Hematopoietic multipotent progenitor cell treated with erythropoietin and hydrocortisone succinate and interleukin-3 and kit ligand, for 4 days (in vitro differentiated cells): ENCODE data around the gene RNF223.
A peak's percentile ranks its signal among the peaks of the same experiment; 100 is the strongest.
"Not testable (repeated sequence)": the region's sequence is repeated elsewhere in the genome, so short reads cannot be mapped to it uniquely, and the experiment has no call there.

Source experiments
- DNase-seq: peaks from one replicate; pipeline ENCODE4 v3.0.0-alpha.2; 2015

The RNF223 gene

GRCh38 chr1:1069711-1070676 is 4.1 kb downstream of the RNF223 start:
- DNase-seq, result no peak

GRCh38 chr1:1069056-1069710 is 4.9 kb downstream of the RNF223 start:
- DNase-seq, result peak; percentile 79

GRCh38 chr1:1068517-1069055 is 5.5 kb downstream of the RNF223 start:
- DNase-seq, result no peak

GRCh38 chr1:1067860-1068516 is 6.1 kb downstream of the RNF223 start:
- DNase-seq, result no peak

- DNase-seq, result no peak
These were observed 6.7 kb downstream of the RNF223 start for GRCh38 chr1:1067284-1067859.

GRCh38 chr1:1066403-1067283 is 7.5 kb downstream of the RNF223 start:
- DNase-seq, result no peak

GRCh38 chr1:1065940-1066304 is 8.2 kb downstream of the RNF223 start:
- DNase-seq, result not testable (repeated sequence)

- DNase-seq, result no peak
These were observed 8.7 kb downstream of the RNF223 start for GRCh38 chr1:1065265-1065939.

- DNase-seq, result peak; percentile 78
These were observed 9.9 kb downstream of the RNF223 start for GRCh38 chr1:1063945-1064831.

- no peak for DNase-seq
These were observed 10.7 kb downstream of the RNF223 start for GRCh38 chr1:1063261-1063944.

- DNase-seq, result no peak
These were observed 11.6 kb downstream of the RNF223 start for GRCh38 chr1:1062348-1063163.

- peak; percentile 40 for DNase-seq
These were observed 12.3 kb downstream of the RNF223 start for GRCh38 chr1:1061682-1062345.

GRCh38 chr1:1060281-1061000 is 13.7 kb downstream of the RNF223 start:
- DNase-seq, result no peak

- DNase-seq, result peak; percentile 94
These were observed 14.4 kb downstream of the RNF223 start for GRCh38 chr1:1059494-1060280.

- no peak for DNase-seq
These were observed 15.1 kb downstream of the RNF223 start for GRCh38 chr1:1058921-1059493.
